DMS153 (cell line): ENCODE results near the gene PTPRH.
"Not testable (repeated sequence)": the region's sequence is repeated elsewhere in the genome, so short reads cannot be mapped to it uniquely, and the experiment has no call there.

Experiments used
- DNase-seq: peaks from one replicate; lab custom pipeline; 2025; lab: John Stamatoyannopoulos, UW

PTPRH gene

GRCh38 chr19:55158423-55158822 lies 50.9 kb downstream of the PTPRH start:
- no peak for DNase-seq

DNA sequence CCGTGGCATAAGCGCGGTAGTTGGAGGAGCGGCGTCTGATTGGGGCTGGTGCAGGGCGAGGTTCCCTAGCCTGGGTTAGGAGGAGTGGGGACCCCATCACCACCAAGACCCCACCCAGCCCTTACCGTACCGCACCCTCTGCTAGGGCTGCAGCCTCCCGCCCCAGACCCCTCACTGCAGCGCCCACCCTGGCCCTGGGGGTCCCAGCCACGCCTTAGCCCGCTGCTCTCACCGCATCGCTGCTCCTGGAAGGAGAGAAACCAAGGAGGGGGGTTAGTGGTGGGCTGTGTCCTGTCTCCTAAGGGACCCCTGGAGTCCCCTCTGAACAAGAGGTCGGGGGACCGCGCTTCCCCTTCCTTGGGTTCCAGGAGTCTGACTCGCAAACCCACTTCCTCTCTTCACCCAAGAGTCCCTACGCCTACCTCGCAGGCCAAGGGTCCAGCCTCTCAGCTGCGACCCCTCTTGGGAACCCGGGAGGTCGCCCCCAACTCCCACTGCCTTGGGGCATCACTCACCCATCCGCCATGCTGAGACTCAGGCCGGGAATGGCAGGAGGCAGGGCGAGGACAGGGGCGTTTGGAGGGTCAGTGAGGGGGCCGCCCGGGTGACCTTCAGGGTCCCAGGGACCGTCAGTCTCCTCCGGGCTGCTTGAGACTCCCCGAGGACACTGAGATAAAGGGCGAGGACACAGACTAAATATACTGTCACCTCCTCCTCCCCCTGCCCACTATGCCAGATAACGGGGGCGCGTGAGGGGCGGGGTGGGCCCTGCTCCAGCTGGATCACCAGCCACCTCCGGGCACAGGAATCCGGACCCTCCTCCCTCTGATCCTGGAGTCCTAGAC lies 52.0 kb downstream of the PTPRH start, which contains the start of gene TNNI3:
TNNI3 (minus strand) TSS at position 669 of the 845 bp plus-strand sequence; CDS start at position 526, 143 bp downstream.
- no peak for DNase-seq

DNA sequence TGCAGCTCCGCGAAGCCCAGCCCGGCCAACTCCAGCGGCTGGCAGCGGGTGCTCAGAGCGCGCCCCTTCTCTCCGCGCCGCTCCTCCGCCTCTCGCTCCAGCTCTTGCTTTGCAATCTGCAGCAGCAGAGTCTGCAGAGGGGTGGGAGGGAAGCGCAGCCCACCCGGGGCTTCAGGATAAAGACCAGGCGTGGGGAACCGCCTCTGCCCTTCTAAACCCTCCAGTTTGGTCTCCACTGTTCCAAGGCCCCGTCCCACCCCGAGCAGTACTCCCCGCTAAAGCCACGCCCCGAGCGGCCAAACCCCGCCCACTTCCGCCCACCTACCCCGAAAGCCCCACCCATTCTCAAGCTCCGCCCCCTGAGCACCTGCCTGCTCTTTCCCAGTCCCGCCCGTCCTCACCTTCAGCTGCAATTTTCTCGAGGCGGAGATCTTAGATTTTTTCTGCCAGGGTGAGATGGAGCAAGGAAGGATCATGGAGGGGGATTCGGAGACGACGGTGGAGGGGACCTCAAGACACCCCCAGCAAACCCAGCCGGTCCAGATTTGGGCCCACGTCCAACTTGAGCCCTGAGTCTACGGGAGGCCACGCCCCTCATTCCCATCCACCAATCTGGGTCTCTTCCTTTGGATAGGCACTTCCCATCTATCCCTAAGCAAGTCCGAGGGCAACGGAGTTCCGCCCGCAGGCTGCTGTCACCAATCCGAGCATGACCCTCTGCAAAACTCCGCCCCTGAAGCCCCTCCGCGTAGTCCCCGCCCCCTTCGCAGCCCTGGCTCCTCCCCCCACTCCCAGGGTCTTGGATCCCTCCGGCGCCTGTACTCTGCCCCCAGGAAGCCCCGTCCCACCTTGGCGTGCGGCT lies 52.9 kb downstream of the PTPRH start:
- DNase-seq, result peak; percentile 93

DNA sequence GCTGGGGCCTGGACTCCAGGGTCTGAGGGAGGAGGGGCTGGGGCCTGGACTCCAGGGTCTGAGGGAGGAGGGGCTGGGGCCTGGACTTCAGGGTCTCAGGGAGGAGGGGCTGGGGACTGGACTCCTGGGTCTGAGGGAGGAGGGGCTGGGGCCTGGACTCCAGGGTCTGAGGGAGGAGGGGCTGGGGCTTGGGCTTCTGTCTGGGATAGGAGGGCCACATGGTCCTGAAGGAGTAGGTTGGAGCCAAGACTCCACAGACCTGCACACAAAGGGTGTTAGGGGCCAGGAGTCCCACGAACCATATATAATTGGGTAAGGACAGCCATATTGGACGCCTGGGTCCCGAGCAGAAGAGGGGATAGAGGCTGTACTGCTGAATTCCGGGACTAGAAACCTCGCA lies 53.5 kb downstream of the PTPRH start:
- not testable (repeated sequence) for DNase-seq

- DNase-seq, result no peak
These were observed 55.5 kb downstream of the PTPRH start for GRCh38 chr19:55153652-55154264.

DNA sequence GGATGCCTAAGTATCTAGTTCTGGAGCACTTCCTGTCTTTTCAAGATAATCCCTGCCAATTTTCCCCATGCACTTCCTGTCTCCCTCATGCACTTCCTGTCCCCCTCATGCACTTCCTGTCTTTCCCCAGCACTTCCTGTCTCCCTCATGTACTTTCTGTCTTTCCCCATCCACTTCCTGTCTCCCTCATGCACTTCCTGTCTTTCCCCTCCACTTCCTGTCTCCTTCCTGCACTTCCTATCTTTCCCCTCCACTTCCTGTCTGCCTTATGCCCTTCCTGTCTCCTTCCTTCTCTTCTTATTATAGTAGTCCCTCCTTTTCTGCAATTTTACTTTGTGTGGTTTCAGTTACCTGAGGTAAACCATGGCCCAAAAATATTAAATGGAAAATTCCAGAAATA lies 57.3 kb downstream of the PTPRH start:
- DNase-seq, result no peak

- DNase-seq, result no peak
These were observed 60.0 kb downstream of the PTPRH start, which contains the start of gene TNNT1 for GRCh38 chr19:55149078-55150003. TSS of gene TNNT1 (minus strand) at chr19:55149206. CDS start at chr19:55147157, 2,049 bp downstream.

DNA sequence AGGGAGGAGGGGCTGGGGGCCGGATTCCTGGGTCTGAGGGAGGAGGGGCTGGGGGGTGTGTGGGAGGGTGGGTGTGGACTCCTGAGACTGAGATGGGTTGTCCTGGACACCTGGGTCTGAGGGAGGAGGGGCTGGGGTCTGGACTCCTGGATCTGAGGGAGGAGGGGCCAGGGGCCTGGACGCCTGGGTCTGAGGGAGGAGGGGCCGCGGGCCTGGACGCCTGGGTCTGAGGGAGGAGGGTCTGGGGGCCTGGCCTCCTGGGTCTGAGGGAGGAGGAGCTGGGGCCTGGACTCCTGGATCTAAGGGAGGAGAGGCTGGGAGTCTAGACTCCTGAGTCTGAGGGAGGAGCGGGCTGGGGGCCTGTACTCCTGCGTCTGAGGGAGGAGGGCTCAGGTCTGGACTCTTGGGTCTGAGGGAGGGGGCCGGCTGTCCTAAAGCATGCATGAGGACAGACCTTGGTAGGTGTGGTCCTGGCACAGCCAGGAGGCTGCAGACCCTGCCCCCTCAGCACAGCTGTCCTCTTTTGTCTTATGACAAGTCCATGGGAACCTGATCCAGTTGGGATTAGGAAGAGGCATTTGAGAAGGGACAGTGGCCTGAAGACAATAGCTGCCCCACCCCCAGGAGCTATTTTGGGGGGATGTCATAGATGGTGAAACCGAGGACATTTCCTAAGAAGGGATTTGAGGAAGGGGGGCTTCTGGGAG lies 61.6 kb downstream of the PTPRH start:
- DNase-seq, result peak; percentile 4

DNA sequence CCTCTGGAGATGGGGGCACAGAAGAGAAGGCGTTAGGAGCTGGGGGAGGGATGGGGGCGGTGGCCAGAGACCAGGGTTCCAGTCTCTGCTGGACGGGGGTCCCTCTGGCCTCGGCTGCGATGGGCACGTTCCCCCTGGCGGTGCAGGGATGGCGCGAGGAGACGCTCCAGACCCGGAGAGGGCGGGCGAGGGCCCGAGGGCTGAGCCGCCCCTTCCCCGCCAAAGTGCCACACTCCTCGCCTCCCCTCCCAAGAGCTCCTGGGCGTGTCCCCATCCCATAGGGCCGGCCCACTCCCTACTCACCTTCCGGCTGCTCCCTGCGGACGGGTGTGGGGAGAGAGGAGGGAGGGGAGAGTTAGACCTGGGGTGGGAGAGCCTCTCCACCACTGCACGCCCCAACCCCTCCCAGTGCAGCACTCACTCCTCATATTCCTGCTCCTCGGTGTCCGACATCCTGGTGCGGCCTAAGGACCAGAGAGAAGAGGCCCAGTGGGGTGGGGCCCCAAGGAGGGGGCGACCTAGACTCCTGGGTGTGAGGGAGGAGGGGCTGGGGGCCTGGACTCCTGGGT lies 62.5 kb downstream of the PTPRH start:
- DNase-seq, result peak; percentile 86

DNA sequence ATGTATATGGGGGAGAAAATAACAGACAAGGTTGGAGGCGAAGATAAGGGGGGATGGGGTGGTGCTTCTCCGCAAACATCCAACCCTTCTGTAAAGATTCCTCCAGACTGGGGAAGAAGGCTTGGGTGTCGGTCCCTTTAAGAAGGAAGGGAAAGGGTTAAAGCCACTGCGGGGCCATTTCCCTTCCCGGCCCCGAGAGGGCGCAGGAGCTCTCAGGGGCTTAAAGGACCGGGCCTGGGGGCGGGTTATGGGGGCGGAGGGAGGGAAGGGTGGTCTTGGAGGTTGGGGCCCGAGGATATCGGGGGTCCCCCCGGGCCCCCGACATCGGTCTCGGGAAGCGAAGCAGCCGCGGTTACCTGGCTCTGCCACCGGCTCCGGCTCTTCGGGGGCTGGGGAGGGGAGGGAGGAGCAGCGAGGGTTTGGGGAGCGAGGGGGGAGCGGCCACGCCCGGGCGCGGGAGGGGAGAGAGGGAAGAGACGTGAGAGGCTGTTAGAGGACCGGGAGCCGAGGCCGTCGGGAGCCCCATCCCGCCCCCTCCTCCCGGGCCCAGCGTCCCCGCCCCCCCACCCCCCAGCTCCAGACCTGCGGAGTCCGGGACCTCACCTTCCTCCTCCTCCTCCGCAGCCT lies 63.1 kb downstream of the PTPRH start:
- peak; percentile 65 for DNase-seq

- DNase-seq, result no peak
These were observed 64.1 kb downstream of the PTPRH start for GRCh38 chr19:55145232-55145631.

DNA sequence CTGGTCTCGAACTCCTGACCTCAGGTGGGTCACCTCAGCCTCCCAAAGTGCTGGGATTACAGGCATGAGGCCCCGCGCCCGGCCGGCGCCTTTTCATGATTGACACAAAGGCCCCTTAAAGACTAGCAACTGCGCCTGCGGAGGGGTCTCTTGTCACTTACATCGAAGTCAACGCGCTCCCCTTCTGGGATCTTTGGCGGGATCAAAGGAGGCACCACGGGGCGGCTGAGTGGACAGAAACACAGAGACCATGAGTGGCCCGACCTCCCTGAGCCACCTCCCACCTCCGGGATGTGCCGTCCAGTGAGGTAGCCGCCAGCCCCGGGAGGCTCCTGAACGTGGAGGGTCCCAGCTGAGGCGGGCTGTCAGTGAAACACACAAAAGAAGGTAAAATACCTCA lies 67.6 kb downstream of the PTPRH start:
- DNase-seq, result no peak

- no peak for DNase-seq
These were observed 71.4 kb downstream of the PTPRH start for GRCh38 chr19:55137915-55138314.

GRCh38 chr19:55136399-55137102 lies 72.8 kb downstream of the PTPRH start:
- DNase-seq, result no peak

DNA sequence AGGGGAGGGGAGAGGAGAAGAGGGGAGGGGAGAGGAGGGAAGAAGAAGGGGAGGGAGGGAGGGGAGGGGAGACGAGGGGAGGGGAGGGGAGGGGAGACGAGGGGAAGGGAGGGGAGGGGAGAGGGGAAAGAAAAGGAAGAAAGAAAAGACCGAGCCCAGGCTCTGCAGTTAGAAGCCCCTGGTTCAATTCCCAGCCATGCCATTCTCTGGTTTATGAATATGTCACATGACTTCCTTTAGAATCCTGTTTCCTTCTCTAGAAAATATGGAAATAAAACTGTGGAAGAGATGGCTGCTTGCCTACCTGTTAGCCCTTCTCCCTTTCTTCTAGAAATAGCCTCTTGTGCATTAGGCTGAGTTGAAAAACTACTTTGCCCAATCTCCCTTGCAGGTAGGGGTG lies 74.6 kb downstream of the PTPRH start:
- DNase-seq, result no peak

DNA sequence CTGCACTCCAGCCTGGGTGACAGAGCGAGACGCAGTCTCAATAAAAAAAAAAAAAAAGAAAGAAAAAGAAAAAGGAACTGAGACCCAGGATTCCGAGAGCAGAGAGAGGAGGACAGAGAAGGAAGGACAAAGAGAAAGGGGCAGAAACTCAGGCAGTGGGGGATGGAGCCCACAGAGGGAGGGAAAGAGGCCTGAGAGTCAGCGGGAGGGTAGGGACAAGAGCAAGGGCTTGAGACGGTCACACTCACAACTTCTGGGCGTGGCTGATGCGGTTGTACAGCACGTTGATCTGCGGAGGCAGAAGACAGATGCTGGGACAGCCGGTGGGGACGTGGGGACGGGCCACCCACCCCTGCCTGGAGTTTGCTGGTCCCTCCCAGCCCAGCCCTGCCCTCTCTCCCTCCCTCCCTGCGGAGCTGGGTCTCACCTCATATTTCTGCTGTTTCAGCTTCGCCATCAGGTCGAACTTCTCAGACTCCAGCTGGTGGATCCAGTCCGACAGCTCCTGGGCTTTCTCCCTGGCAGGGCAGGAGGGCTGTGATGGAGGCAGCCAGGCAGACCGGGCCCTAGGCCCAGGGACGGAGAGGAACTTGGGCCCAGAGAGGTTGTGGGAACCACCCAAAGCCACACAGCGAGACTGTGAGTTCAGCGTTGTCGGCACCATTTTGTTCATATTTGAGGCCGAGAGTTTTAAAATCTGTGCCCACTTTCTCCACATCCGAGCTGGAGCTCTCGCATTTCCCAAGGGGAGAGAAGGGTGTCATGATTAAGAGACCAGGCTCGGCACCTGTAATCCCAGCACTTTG lies 75.5 kb downstream of the PTPRH start:
- DNase-seq, result no peak

- no peak for DNase-seq
These were observed 76.7 kb downstream of the PTPRH start for GRCh38 chr19:55132453-55133129.

- DNase-seq, result no peak
These were observed 77.9 kb downstream of the PTPRH start for GRCh38 chr19:55131421-55131820.
